ENCODE measurements around the gene FOXF1. TPM values are rescaled to one million over a fixed set of nuclear protein-coding genes. Genes with fewer than 3 reads are reported as not detected.

The FOXF1 gene
- polyA plus RNA-seq, 6 donors from 2014 or later = not detected

GRCh38 chr16:86540894-86541293 lies 30.6 kb downstream of the FOXF1 start:
- ATAC-seq (ENCODE audit: low read depth in 2 of 2) (no peak), DNase-seq (no peak)
- Mint-ChIP-seq H3K4me3 (no peak overlapping the region), H3K4me1 (no peaks in the 10 kb centered on the region), H3K27ac (no peak overlapping the region), H3K27me3 (no peaks in the 10 kb centered on the region), H3K9me3 (peaks cover 0 to 2% (median 0%) of the 10 kb centered on the region in 7 donors), H3K36me3 (peaks cover 18 to 21% of the 10 kb centered on the region in 2 donors)

- peaks cover 18 to 21% of the 10 kb centered on the region in 2 donors for H3K36me3 Mint-ChIP-seq
Measured at GRCh38 chr16:86541560-86541959, 31.2 kb downstream of the FOXF1 start.

DNA sequence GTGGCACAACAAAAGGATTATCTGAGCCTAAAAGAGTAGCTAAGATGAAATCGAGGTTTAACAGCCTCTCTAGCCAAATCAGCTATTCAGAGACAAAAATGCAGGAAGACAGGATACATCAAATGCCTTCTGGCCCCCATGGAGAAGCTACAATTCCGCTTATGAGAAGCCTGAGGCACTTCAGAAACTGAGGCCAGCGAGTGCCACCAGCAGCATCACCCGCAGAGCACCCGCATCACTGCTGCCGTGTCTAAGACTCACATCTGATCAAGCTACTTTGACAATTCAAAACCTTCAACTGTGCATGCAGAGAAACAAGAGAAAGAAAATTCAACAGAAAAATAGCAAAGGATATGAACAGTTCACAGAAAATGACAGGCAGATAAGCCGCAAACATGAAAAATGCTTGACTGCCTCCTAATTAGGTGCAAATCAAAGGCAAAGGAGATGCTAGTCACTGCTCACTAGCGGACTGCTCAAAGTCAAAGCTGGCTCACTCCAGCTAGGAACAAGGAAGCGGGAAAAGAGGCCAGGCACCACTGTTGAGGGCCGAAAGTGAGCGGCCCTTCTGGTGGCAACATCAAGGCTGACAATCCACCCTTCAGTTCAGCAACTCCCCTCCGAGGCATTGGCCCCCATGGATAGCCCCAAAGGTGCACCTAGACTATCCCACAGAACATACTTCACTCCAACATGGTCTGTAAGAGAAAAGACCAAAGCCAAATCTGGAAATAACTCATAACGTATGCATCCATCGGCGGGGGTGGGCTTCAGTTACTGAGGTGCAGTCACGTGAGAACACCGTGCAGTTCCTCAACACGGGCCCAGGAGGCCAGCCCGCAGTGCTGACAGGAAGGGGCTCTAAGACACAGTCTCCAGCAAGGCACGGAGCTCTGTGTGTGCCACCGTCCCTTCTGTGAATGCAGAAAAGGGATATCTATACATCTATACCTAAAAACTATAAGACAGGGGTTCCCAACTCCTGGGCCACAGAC lies 32.7 kb downstream of the FOXF1 start:
- no peaks in the 10 kb centered on the region for H3K27me3 Mint-ChIP-seq
- DNase-seq (no peak), ATAC-seq (ENCODE audit: low read depth in 2 of 2) (no peak)
- H3K4me1 Mint-ChIP-seq = peaks cover 0 to 2% (median 0%) of the 10 kb centered on the region in 3 donors
- peaks cover 22 to 23% of the 10 kb centered on the region in 2 donors for H3K36me3 Mint-ChIP-seq
- H3K27ac Mint-ChIP-seq = peak overlapping the region in 1 of 6 donors; percentile 41
- no peak overlapping the region for H3K4me3 Mint-ChIP-seq
- peaks cover 0 to 2% (median 0%) of the 10 kb centered on the region in 7 donors for H3K9me3 Mint-ChIP-seq

More at GRCh38 chr16:86541560-86541959, 31.2 kb downstream of the FOXF1 start:
- peaks cover 0 to 2% (median 0%) of the 10 kb centered on the region in 7 donors for H3K9me3 Mint-ChIP-seq
- DNase-seq (no peak), ATAC-seq (ENCODE audit: low read depth in 2 of 2) (no peak)
- H3K4me3 Mint-ChIP-seq = no peak overlapping the region
- H3K4me1 Mint-ChIP-seq = peaks cover 0 to under 1% (median 0%) of the 10 kb centered on the region in 3 donors
- no peak overlapping the region for H3K27ac Mint-ChIP-seq
- no peaks in the 10 kb centered on the region for H3K27me3 Mint-ChIP-seq

DNA sequence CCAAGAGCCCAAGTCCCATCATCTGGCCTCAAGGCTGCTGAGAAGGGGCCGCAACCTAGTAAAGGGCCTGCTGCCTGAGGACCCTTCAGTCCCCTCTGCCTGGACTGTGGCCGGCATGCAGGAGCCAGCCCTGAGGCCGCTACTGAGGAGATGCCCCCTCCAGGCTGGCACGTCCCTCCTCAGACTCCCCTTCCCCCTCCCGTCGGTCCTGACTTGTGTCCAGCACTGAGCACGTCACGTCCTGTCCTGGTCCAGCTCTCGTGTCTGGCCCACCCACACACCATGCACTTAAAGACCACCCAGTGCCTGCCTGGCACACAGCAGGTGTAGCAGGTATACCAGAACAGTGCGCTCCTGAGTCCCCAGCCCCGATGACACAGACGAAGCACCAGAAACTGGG lies 35.2 kb downstream of the FOXF1 start:
- Mint-ChIP-seq H3K9me3 (peaks cover 0 to 2% (median 0%) of the 10 kb centered on the region in 7 donors), H3K4me3 (no peak overlapping the region), H3K4me1 (peaks cover 0 to 2% (median 0%) of the 10 kb centered on the region in 3 donors), H3K36me3 (peaks cover 19 to 24% of the 10 kb centered on the region in 2 donors), H3K27ac (no peak overlapping the region), H3K27me3 (no peaks in the 10 kb centered on the region)
- ATAC-seq (ENCODE audit: low read depth in 2 of 2) (no peak), DNase-seq (no peak)

DNA sequence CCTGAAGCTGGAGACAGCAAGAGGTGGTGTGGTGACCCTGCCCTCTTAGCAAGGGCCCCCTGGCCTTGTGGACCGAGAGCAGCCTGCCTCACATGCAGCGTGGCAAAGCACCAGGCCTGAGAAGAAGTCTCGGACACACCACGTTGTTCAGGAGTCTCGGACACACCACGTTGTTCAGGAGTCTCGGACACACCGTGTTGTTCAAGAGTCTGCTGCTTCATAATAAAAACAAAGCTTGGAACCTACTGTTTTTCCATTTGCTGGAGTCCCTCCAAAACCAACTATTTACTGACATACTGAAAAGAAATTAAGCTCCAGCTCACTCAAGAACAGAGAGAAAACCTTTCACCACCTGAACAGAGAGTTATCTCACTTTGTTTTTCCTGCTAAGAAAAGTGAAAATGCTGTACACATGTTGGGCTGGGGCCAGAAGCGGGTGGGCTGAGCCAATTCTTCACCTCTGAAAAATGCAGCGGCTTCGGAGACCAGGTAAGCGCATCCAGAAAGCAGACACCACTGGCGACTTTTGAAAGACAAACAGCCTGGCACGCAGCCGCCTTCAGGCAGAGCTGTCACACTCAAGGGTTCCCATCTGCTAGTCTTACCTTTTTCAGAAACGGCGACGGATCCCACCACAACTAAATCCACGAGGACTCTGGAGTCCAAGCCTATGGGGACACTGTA lies 35.8 kb downstream of the FOXF1 start:
- Mint-ChIP-seq H3K4me3 (no peak overlapping the region), H3K27me3 (no peaks in the 10 kb centered on the region), H3K4me1 (peaks cover 0 to 2% (median 0%) of the 10 kb centered on the region in 3 donors), H3K36me3 (peaks cover 19 to 24% of the 10 kb centered on the region in 2 donors), H3K27ac (no peak overlapping the region), H3K9me3 (peaks cover 0 to 2% (median 0%) of the 10 kb centered on the region in 7 donors)
- ATAC-seq (ENCODE audit: low read depth in 2 of 2) (no peak), DNase-seq (no peak)

- no peak overlapping the region for H3K4me3 Mint-ChIP-seq
- no peaks in the 10 kb centered on the region for H3K27me3 Mint-ChIP-seq
- no peak for DNase-seq
- no peak for ATAC-seq (ENCODE audit: low read depth in 2 of 2)
- H3K9me3 Mint-ChIP-seq = peaks cover 0 to 2% (median 0%) of the 10 kb centered on the region in 7 donors
- H3K36me3 Mint-ChIP-seq = peaks cover 19 to 24% of the 10 kb centered on the region in 2 donors
- no peak overlapping the region for H3K27ac Mint-ChIP-seq
- peaks cover 0 to 2% (median 0%) of the 10 kb centered on the region in 3 donors for H3K4me1 Mint-ChIP-seq
Measured at GRCh38 chr16:86546638-86547013, 36.3 kb downstream of the FOXF1 start.

DNA sequence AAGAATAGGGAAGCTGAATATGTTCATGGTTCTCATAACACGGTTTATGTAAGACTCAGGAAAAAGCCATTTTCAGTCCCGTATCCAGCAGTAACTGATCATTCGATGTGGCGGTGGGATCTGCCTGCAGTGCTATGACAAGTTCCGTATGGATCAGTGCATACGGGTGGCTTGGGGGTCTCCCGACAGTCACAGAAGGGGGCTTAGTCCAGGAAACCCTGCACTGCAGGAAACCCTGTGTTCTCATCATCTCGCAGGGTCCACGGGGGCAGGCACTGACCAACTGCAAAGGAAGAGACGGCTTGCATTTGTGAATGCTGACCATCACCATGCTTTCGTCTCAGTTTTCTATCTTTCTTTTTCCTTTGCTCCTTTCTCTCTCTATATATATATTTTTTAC lies 37.0 kb downstream of the FOXF1 start:
- H3K27me3 Mint-ChIP-seq = no peaks in the 10 kb centered on the region
- DNase-seq (no peak), ATAC-seq (ENCODE audit: low read depth in 2 of 2) (no peak)
- H3K4me3 Mint-ChIP-seq = no peak overlapping the region
- peaks cover 0 to 2% (median 0%) of the 10 kb centered on the region in 7 donors for H3K9me3 Mint-ChIP-seq
- peaks cover 0 to 2% (median 1%) of the 10 kb centered on the region in 3 donors for H3K4me1 Mint-ChIP-seq
- peaks cover 19 to 24% of the 10 kb centered on the region in 2 donors for H3K36me3 Mint-ChIP-seq
- no peak overlapping the region for H3K27ac Mint-ChIP-seq

- no peak for DNase-seq
- H3K27ac Mint-ChIP-seq = no peak overlapping the region
- H3K4me1 Mint-ChIP-seq = peaks cover 6 to 12% (median 11%) of the 10 kb centered on the region in 3 donors
- no peak overlapping the region for H3K4me3 Mint-ChIP-seq
- peaks cover 14 to 16% of the 10 kb centered on the region in 2 donors for H3K36me3 Mint-ChIP-seq
- no peak for ATAC-seq (ENCODE audit: low read depth in 2 of 2)
- peaks cover 0 to 2% (median 0%) of the 10 kb centered on the region in 7 donors for H3K9me3 Mint-ChIP-seq
- no peaks in the 10 kb centered on the region for H3K27me3 Mint-ChIP-seq
Measured at GRCh38 chr16:86549076-86549892, 39.0 kb downstream of the FOXF1 start.

GRCh38 chr16:86549893-86550190 lies 39.5 kb downstream of the FOXF1 start:
- H3K36me3 Mint-ChIP-seq = peaks cover 8 to 11% of the 10 kb centered on the region in 2 donors
- H3K27me3 Mint-ChIP-seq = no peaks in the 10 kb centered on the region
- no peak overlapping the region for H3K27ac Mint-ChIP-seq

GRCh38 chr16:86550281-86550680 lies 40.0 kb downstream of the FOXF1 start:
- peaks cover 6% of the 10 kb centered on the region in 2 donors for H3K36me3 Mint-ChIP-seq
- H3K4me1 Mint-ChIP-seq = peaks cover 11 to 18% (median 17%) of the 10 kb centered on the region in 3 donors
- H3K27ac Mint-ChIP-seq = no peak overlapping the region
- ATAC-seq (ENCODE audit: low read depth in 2 of 2) (no peak), DNase-seq (no peak)
- no peaks in the 10 kb centered on the region for H3K9me3 Mint-ChIP-seq
- H3K27me3 Mint-ChIP-seq = no peaks in the 10 kb centered on the region
- peak overlapping the region in 1 of 8 donors; percentile 27 for H3K4me3 Mint-ChIP-seq

More at GRCh38 chr16:86549893-86550190, 39.5 kb downstream of the FOXF1 start:
- H3K9me3 Mint-ChIP-seq = no peaks in the 10 kb centered on the region
- no peak overlapping the region for H3K4me3 Mint-ChIP-seq
- DNase-seq (no peak), ATAC-seq (ENCODE audit: low read depth in 2 of 2) (no peak)
- H3K4me1 Mint-ChIP-seq = peaks cover 7 to 14% (median 13%) of the 10 kb centered on the region in 3 donors

GRCh38 chr16:86553356-86553755 lies 43.0 kb downstream of the FOXF1 start:
- no peak for ATAC-seq (ENCODE audit: low read depth in 2 of 2)

GRCh38 chr16:86554599-86554916 lies 44.2 kb downstream of the FOXF1 start:
- ATAC-seq (ENCODE audit: low read depth in 2 of 2) (no peak), DNase-seq (no peak)
- Mint-ChIP-seq H3K9me3 (no peaks in the 10 kb centered on the region), H3K27ac (peak overlapping the region; percentile 88 to 99 (median 98)), H3K4me1 (peaks cover 11 to 22% (median 19%) of the 10 kb centered on the region in 3 donors), H3K4me3 (peak overlapping the region; percentile 90 to 98 (median 94)), H3K36me3 (no peaks in the 10 kb centered on the region), H3K27me3 (peaks cover 10 to 17% (median 16%) of the 10 kb centered on the region in 3 donors)

More at GRCh38 chr16:86553356-86553755, 43.0 kb downstream of the FOXF1 start:
- Mint-ChIP-seq H3K27me3 (peaks cover 5 to 9% (median 6%) of the 10 kb centered on the region in 3 donors), H3K9me3 (no peaks in the 10 kb centered on the region), H3K4me1 (peaks cover 11 to 22% (median 19%) of the 10 kb centered on the region in 3 donors), H3K27ac (no peak overlapping the region), H3K36me3 (peaks cover 0 to under 1% of the 10 kb centered on the region in 2 donors), H3K4me3 (peak overlapping the region in 5 of 8 donors; percentile 6 to 95 (median 94))
- DNase-seq = no peak

Data from naive B cell (primary cell).